Endodermal cell (in vitro differentiated cells): ENCODE data around the gene PIP5KL1. TPM values are rescaled to one million over a fixed set of nuclear protein-coding genes. Genes with fewer than 3 reads are reported as not detected.

Source experiments
- DNase-seq: peaks from one replicate; pipeline ENCODE4 v3.0.0-alpha.2; 2017
- H3K27ac ChIP-seq: 2 replicates; pipeline ENCODE4 v1.5.1; 2013; ENCODE audit warnings: mild to moderate bottlenecking, low read depth, low read length, moderate library complexity
- H3K27me3 ChIP-seq: 2 replicates; pipeline ENCODE4 v1.6.1; 2013; ENCODE audit warnings: mild to moderate bottlenecking, low read length, moderate library complexity; ENCODE audit not compliant: insufficient read depth, control insufficient read depth, poor library complexity, severe bottlenecking
- H3K36me3 ChIP-seq: 2 replicates; pipeline ENCODE4 v1.7.0; 2013; ENCODE audit warnings: mild to moderate bottlenecking, low read length, moderate library complexity; ENCODE audit not compliant: control insufficient read depth, insufficient read depth
- H3K4me1 ChIP-seq: one replicate; pipeline ENCODE4 v1.7.0; 2013; ENCODE audit warnings: low read length; ENCODE audit not compliant: control insufficient read depth, insufficient read depth
- H3K4me3 ChIP-seq: 2 replicates; pipeline ENCODE4 v1.5.1; 2013; ENCODE audit warnings: mild to moderate bottlenecking, low read length, moderate library complexity
- H3K9ac ChIP-seq: 2 replicates; pipeline ENCODE4 v1.6.1; 2013; ENCODE audit warnings: mild to moderate bottlenecking, low read length, moderate library complexity; ENCODE audit not compliant: poor library complexity, severe bottlenecking; ENCODE audit errors: extremely low read depth
- H3K9me3 ChIP-seq: 2 replicates; pipeline ENCODE4 v1.6.1; 2013; ENCODE audit warnings: mild to moderate bottlenecking, low read length, moderate library complexity; ENCODE audit not compliant: control insufficient read depth
- H3K27ac Mint-ChIP-seq: 2 replicates; pipeline ENCODE4 v1.8.0; 2020; ENCODE audit warnings: mixed read lengths
- H3K27me3 Mint-ChIP-seq: 2 replicates; pipeline ENCODE4 v1.8.0; 2021; ENCODE audit warnings: mild to moderate bottlenecking, mixed read lengths; ENCODE audit not compliant: insufficient read depth
- H3K36me3 Mint-ChIP-seq: 2 replicates; pipeline ENCODE4 v1.8.0; 2020; ENCODE audit warnings: low read depth, mixed read lengths
- H3K4me1 Mint-ChIP-seq: 2 replicates; pipeline ENCODE4 v1.8.0; 2020; ENCODE audit warnings: mixed read lengths
- H3K4me3 Mint-ChIP-seq: 2 replicates; pipeline ENCODE4 v1.8.0; 2020; ENCODE audit warnings: mild to moderate bottlenecking, moderate library complexity, mixed read lengths
- H3K9me3 Mint-ChIP-seq: 2 replicates; pipeline ENCODE4 v1.8.0; 2020; ENCODE audit warnings: mild to moderate bottlenecking, mixed read lengths
- WGBS, 2 experiments: methylation state at CpG; one replicate each; pipeline versions ENCODE4 v1.1.5 to v1.1.7; 2013; ENCODE audit warnings: missing lambda C conversion rate in 2 of 2, mixed read lengths in 1 of 2; ENCODE audit not compliant: insufficient coverage in 1 of 2, insufficient read length in 1 of 2; 5-methylcytosine and 5-hydroxymethylcytosine counted together
- total RNA-seq, 2 donors: library from RNA; stranded (reverse); fragmentation: NEBNext Ultra II Directional in 1 of 2; extraction: Animal tissue kit (Norgen Biotek cat#: 25700) in 1 of 2; gene quantifications; 2 replicates in 1 of 2; 3 replicates in 1 of 2; pipeline ENCODE4 v1.2.1, GENCODE V29; 2021
- TF ChIP-seq, protein P1 (sequence below): fragments of 200-600 bp; sonication (generic); conservative IDR thresholded peaks from 2 replicates; pipeline ENCODE4 v1.5.0; 2021; ENCODE audit warnings: antibody characterized with exemption, mild to moderate bottlenecking

Gene PIP5KL1
- total RNA-seq, 2 donors from 2014 or later: 6.6 to 9.3 TPM

DNA sequence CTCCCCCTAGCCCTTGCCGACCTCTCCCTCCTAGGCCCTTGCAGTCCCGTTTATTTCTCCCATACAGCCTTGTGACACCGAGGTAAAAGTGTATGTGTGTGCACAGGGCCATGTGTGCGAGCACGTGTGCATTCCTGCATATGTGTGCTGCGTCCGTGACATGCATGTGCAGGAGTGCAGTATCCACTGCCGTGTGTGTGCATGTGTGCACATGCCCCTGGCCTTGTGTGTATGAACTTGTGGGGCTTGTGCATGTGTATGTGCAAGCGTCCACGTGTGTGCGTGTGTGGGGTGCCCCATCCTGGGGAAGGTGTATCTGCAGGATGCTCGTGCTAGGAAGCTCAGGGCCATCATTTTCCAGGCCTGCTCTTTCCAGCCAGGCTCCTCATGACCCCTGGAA is 59.7 kb downstream of the PIP5KL1 start:
- DNase-seq: no peak
- no peaks in the 10 kb centered on the region for H3K9me3 ChIP-seq
- no peak overlapping the region for H3K4me3 Mint-ChIP-seq
- no peaks in the 10 kb centered on the region for H3K36me3 Mint-ChIP-seq
- no peaks in the 10 kb centered on the region for H3K9me3 Mint-ChIP-seq
- no peak overlapping the region for H3K9ac ChIP-seq
- no peaks in the 10 kb centered on the region for H3K4me1 ChIP-seq
- peaks cover 1% of the 10 kb centered on the region for H3K4me1 Mint-ChIP-seq
- H3K27me3 ChIP-seq: no peaks in the 10 kb centered on the region
- 89 to 93% methylated on average over 10 to 12 of the region's 12 CpGs for WGBS, 2 experiments
- no peak overlapping the region for H3K27ac Mint-ChIP-seq
- TF ChIP-seq, protein P1, sequence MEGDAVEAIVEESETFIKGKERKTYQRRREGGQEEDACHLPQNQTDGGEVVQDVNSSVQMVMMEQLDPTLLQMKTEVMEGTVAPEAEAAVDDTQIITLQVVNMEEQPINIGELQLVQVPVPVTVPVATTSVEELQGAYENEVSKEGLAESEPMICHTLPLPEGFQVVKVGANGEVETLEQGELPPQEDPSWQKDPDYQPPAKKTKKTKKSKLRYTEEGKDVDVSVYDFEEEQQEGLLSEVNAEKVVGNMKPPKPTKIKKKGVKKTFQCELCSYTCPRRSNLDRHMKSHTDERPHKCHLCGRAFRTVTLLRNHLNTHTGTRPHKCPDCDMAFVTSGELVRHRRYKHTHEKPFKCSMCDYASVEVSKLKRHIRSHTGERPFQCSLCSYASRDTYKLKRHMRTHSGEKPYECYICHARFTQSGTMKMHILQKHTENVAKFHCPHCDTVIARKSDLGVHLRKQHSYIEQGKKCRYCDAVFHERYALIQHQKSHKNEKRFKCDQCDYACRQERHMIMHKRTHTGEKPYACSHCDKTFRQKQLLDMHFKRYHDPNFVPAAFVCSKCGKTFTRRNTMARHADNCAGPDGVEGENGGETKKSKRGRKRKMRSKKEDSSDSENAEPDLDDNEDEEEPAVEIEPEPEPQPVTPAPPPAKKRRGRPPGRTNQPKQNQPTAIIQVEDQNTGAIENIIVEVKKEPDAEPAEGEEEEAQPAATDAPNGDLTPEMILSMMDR: no peak
- no peak overlapping the region for H3K27ac ChIP-seq
- H3K4me3 ChIP-seq: no peak overlapping the region
- no peaks in the 10 kb centered on the region for H3K36me3 ChIP-seq
- no peaks in the 10 kb centered on the region for H3K27me3 Mint-ChIP-seq

Other genes starting within 250 kb of the PIP5KL1 start
- under 1 TPM; 0.20 to 0.44 TPM for gene CFAP157, start 223.8 kb downstream of the PIP5KL1 start, total RNA-seq
- 10 to 100 TPM; 15.2 to 18.7 TPM for gene PTRH1, start 215.1 kb downstream of the PIP5KL1 start, total RNA-seq
- gene TTC16, start 214.7 kb downstream of the PIP5KL1 start, total RNA-seq: not detected
- gene TOR2A, start 195.5 kb downstream of the PIP5KL1 start, total RNA-seq: 10 to 100 TPM; 15.7 to 16.7 TPM
- 1 to 10 TPM in 1 of 2 donors, under 1 TPM in 1; 0.77 to 1.4 TPM for gene SH2D3C, start 152.1 kb downstream of the PIP5KL1 start, total RNA-seq
- gene CDK9, start 144.7 kb downstream of the PIP5KL1 start, total RNA-seq: 100 to 1,000 TPM in 1 of 2 donors, 10 to 100 TPM in 1; 97.1 to 101 TPM
- gene FPGS, start 127.9 kb downstream of the PIP5KL1 start, total RNA-seq: 10 to 100 TPM; 75.2 to 76.4 TPM
- 1 to 10 TPM; 2.2 to 2.4 TPM for gene ENG, start 76.1 kb downstream of the PIP5KL1 start, total RNA-seq
- 10 to 100 TPM; 19.0 to 22.8 TPM for gene AK1, start 53.1 kb downstream of the PIP5KL1 start, total RNA-seq
- gene ST6GALNAC6, start 31.2 kb downstream of the PIP5KL1 start, total RNA-seq: 10 to 100 TPM; 42.3 to 44.2 TPM
- gene ST6GALNAC4, start 13.7 kb downstream of the PIP5KL1 start, total RNA-seq: 10 to 100 TPM in 1 of 2 donors, 1 to 10 TPM in 1; 8.3 to 12.7 TPM
- gene DPM2, start 7.1 kb upstream of the PIP5KL1 start, total RNA-seq: 10 to 100 TPM; 45.7 TPM
- 10 to 100 TPM; 56.7 to 60.8 TPM for gene EEIG1, start 50.2 kb upstream of the PIP5KL1 start, total RNA-seq
- gene NAIF1, start 136.5 kb upstream of the PIP5KL1 start, total RNA-seq: 1 to 10 TPM; 6.2 to 6.6 TPM
- gene SLC25A25, start 137.5 kb upstream of the PIP5KL1 start, total RNA-seq: 10 to 100 TPM; 12.9 to 13.1 TPM
- 10 to 100 TPM; 73.5 to 84.5 TPM for gene PTGES2, start 197.0 kb upstream of the PIP5KL1 start, total RNA-seq
- gene LCN2, start 218.7 kb upstream of the PIP5KL1 start, total RNA-seq: not detected
- gene BBLN, start 229.5 kb upstream of the PIP5KL1 start, total RNA-seq: 10 to 100 TPM; 65.7 to 82.1 TPM